Esophagus squamous epithelium (tissue), 4 donors: ENCODE results near the gene VAT1L.

ENCODE experiments used
- POLR2A ChIP-seq, 4 donors: fragments of 450-650 bp; IDR thresholded peaks; one replicate each; pipeline ENCODE4 v1.6.1; 2017; ENCODE audit warnings: antibody characterized with exemption in 4 of 4, mild to moderate bottlenecking in 4 of 4, moderate library complexity in 3 of 4
- TF ChIP-seq, protein P1 (sequence below), 6 experiments: fragments of 450-650 bp in 4 of 6; fragments of 200-600 bp in 2 of 6; sonication (generic) in 2 of 6; IDR thresholded peaks; one replicate each; pipeline ENCODE4 v1.5.1; 2016 to 2019; ENCODE audit warnings: antibody characterized with exemption in 6 of 6, mild to moderate bottlenecking in 4 of 6, moderate library complexity in 4 of 6

DNA sequence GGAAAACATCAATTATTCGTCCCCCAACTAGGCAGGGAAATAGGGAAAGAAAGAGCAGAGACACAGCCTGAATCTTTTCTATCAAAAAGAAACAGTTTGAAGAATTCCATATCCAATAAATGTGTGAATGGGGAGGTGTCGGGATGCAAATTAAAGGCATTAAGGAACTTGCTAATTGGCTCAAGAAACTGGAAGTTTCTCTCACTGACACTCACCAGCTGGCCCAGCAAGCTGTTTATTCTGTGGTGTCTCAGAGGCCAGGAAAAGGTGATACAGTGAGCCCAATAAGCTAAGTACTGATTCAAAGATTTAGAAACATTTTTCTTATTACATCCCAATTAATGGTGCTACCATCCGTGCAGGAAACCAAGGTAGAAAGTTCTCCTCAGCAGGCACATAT is 129.6 kb downstream of the VAT1L start:
- TF ChIP-seq, protein P1, sequence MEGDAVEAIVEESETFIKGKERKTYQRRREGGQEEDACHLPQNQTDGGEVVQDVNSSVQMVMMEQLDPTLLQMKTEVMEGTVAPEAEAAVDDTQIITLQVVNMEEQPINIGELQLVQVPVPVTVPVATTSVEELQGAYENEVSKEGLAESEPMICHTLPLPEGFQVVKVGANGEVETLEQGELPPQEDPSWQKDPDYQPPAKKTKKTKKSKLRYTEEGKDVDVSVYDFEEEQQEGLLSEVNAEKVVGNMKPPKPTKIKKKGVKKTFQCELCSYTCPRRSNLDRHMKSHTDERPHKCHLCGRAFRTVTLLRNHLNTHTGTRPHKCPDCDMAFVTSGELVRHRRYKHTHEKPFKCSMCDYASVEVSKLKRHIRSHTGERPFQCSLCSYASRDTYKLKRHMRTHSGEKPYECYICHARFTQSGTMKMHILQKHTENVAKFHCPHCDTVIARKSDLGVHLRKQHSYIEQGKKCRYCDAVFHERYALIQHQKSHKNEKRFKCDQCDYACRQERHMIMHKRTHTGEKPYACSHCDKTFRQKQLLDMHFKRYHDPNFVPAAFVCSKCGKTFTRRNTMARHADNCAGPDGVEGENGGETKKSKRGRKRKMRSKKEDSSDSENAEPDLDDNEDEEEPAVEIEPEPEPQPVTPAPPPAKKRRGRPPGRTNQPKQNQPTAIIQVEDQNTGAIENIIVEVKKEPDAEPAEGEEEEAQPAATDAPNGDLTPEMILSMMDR (IDR thresholded peaks at IDR 0.05) = no peak
- TF ChIP-seq POLR2A (IDR thresholded peaks at IDR 0.05) = no peak
